HepG2 (cell line): Measurements from ENCODE around the gene LYRM1. TPM values are rescaled to one million over a fixed set of nuclear protein-coding genes. Genes with fewer than 3 reads are reported as not detected.

Experiments used
- FOXC1 ChIP-seq: sonication (generic); formaldehyde crosslinking; IDR thresholded peaks from 2 replicates; pipeline ENCODE4 v1.8.0; 2022; ENCODE audit warnings: mild to moderate bottlenecking, missing genetic modification reagents, borderline replicate concordance
- GATA4 ChIP-seq: sonication (generic); IDR thresholded peaks from 2 replicates; pipeline ENCODE4 v1.6.1; 2016; ENCODE audit warnings: antibody characterized with exemption, low read depth, borderline replicate concordance
- GTF3A ChIP-seq: sonication (generic); formaldehyde crosslinking; conservative IDR thresholded peaks from 2 replicates; pipeline ENCODE4 v1.4.0; 2020; ENCODE audit warnings: mild to moderate bottlenecking, missing genetic modification reagents
- KLF11 ChIP-seq: IDR thresholded peaks from 2 replicates; pipeline ENCODE4 v1.6.1; 2016; ENCODE audit warnings: missing compliant biosample characterization
- REST ChIP-seq, 2 experiments: IDR thresholded peaks; 2 replicates each; pipeline ENCODE4 v1.6.1; 2011 to 2012; ENCODE audit warnings: low read length in 2 of 2, borderline replicate concordance in 1 of 2, low read depth in 1 of 2, mild to moderate bottlenecking in 1 of 2, moderate library complexity in 1 of 2
- RFXANK ChIP-seq: IDR thresholded peaks from 2 replicates; pipeline ENCODE4 v1.6.1; 2016
- SALL2 ChIP-seq: sonication (generic); formaldehyde crosslinking; IDR thresholded peaks from 2 replicates; pipeline ENCODE4 v1.8.1; 2023; ENCODE audit warnings: mild to moderate bottlenecking, missing genetic modification reagents, inconsistent platforms
- SMC3 ChIP-seq: IDR thresholded peaks from 2 replicates; pipeline ENCODE4 v1.6.1; 2011; ENCODE audit warnings: low read length, improper control_type of control experiment
- SNAI1 ChIP-seq: sonication (generic); formaldehyde crosslinking; IDR thresholded peaks from 2 replicates; pipeline ENCODE4 v1.5.0; 2020; ENCODE audit warnings: mild to moderate bottlenecking, missing genetic modification reagents, borderline replicate concordance
- TEAD2 ChIP-seq: sonication (generic); formaldehyde crosslinking; IDR thresholded peaks from 2 replicates; pipeline ENCODE4 v1.9.0; 2021; ENCODE audit warnings: missing genetic modification reagents
- THAP11 ChIP-seq: IDR thresholded peaks from 2 replicates; pipeline ENCODE4 v1.6.1; 2016; ENCODE audit warnings: missing biosample characterization, missing genetic modification reagents
- TRAFD1 ChIP-seq: sonication (generic); formaldehyde crosslinking; IDR thresholded peaks from 2 replicates; pipeline ENCODE4 v1.5.1; 2020; ENCODE audit warnings: missing genetic modification reagents, mild to moderate bottlenecking, borderline replicate concordance
- WIZ ChIP-seq: sonication (generic); formaldehyde crosslinking; IDR thresholded peaks from 2 replicates; pipeline ENCODE4 v1.5.1; 2020; ENCODE audit warnings: mild to moderate bottlenecking, missing genetic modification reagents
- ZIK1 ChIP-seq: sonication (generic); formaldehyde crosslinking; IDR thresholded peaks from 2 replicates; pipeline ENCODE4 v1.5.0; 2020; ENCODE audit warnings: mild to moderate bottlenecking, low read depth, missing genetic modification reagents, borderline replicate concordance
- ZNF101 ChIP-seq: sonication (generic); formaldehyde crosslinking; IDR thresholded peaks from 2 replicates; pipeline ENCODE4 v1.4.0; 2020; ENCODE audit warnings: mild to moderate bottlenecking, low read depth, missing genetic modification reagents, borderline replicate concordance
- ZNF383 ChIP-seq: sonication (generic); formaldehyde crosslinking; IDR thresholded peaks from 2 replicates; pipeline ENCODE4 v1.4.0; 2020; ENCODE audit warnings: missing genetic modification reagents, mild to moderate bottlenecking, borderline replicate concordance
- ZNF432 ChIP-seq: sonication (generic); formaldehyde crosslinking; IDR thresholded peaks from 2 replicates; pipeline ENCODE4 v1.5.0; 2020; ENCODE audit warnings: missing genetic modification reagents, mild to moderate bottlenecking, borderline replicate concordance
- ZNF652 ChIP-seq: IDR thresholded peaks from 2 replicates; pipeline ENCODE4 v1.6.1; 2016; ENCODE audit warnings: low read depth, borderline replicate concordance
- ZNF703 ChIP-seq: sonication (generic); formaldehyde crosslinking; IDR thresholded peaks from 2 replicates; pipeline ENCODE4 v1.5.1; 2020; ENCODE audit warnings: missing genetic modification reagents, mild to moderate bottlenecking, moderate library complexity, borderline replicate concordance
- polyA plus RNA-seq, 8 experiments: library from polyadenylated mRNA; depleted of rRNA in 3 of 8; stranded (reverse) in 7 of 8; unstranded in 1 of 8; fragments of >200 nt; fragmentation: Illumina TruSeq in 4 of 8; extraction: Trizol in 4 of 8; gene quantifications; 2 replicates each; pipeline versions ENCODE4 v1.2.1 to v1.2.3, GENCODE V29; 2011 to 2016; ENCODE audit warnings: low read depth in 4 of 8, missing spikeins in 1 of 8, mixed read lengths in 1 of 8; ENCODE audit not compliant: insufficient read depth in 1 of 8
- total RNA-seq, 5 experiments: library from RNA; depleted of rRNA; stranded (reverse); fragments of >200 nt; fragmentation: Illumina TruSeq; extraction: Trizol; gene quantifications; 2 replicates each; pipeline ENCODE4 v1.2.3, GENCODE V29; 2016; ENCODE audit warnings: low read depth in 1 of 5
- TF ChIP-seq, protein P1 (sequence below): sonication (generic); formaldehyde crosslinking; conservative IDR thresholded peaks from 2 replicates; pipeline ENCODE4 v1.8.0; 2022; ENCODE audit warnings: mild to moderate bottlenecking, moderate library complexity, missing genetic modification reagents
- TF ChIP-seq, protein P2 (sequence below): sonication (generic); formaldehyde crosslinking; IDR thresholded peaks from 2 replicates; pipeline ENCODE4 v1.8.0; 2022; ENCODE audit warnings: missing genetic modification reagents, mild to moderate bottlenecking, borderline replicate concordance

LYRM1 gene
- total and polyA plus RNA-seq, 2 of the 13 experiments (the other 11 are each of a cell fraction or from before 2014, with no cell fraction given), result 59.2 to 82.6 TPM

GRCh38 chr16:20899477-20900298, 883 bp upstream of the LYRM1 start (continued):
- TF ChIP-seq REST (IDR thresholded peaks at IDR 0.05; ENCODE audit: borderline replicate concordance in 1 of 2, low read depth in 1 of 2, low read length in 2 of 2) (peak in 1 of 2 experiments; percentile 31; a peak in 1 of 4 replicates), ZIK1 (CRISPR knock-in tag) (peak; percentile 65; the same call in 1 of the 2 replicates), GATA4 (no peak), KLF11 (CRISPR knock-in tag) (peak; percentile 54; the same call in 1 of the 2 replicates), RFXANK (no peak), TRAFD1 (no peak), SNAI1 (CRISPR knock-in tag) (no peak), FOXC1 (CRISPR knock-in tag) (no peak), ZNF703 (CRISPR knock-in tag) (no peak), THAP11 (peak; percentile 68), GTF3A (CRISPR knock-in tag) (no peak; the same call in 1 of the 2 replicates), TEAD2 (CRISPR knock-in tag) (no peak), SALL2 (CRISPR knock-in tag) (no peak; the same call in 1 of the 2 replicates), SMC3 (no peak), WIZ (CRISPR knock-in tag) (no peak), ZNF101 (0 out of 2 replicates have a peak, but pooled peaks have one; percentile 18), ZNF652 (peak; percentile 15; the same call in 1 of the 2 replicates), ZNF432 (CRISPR knock-in tag) (no peak), ZNF383 (no peak)
- TF ChIP-seq, protein P1, sequence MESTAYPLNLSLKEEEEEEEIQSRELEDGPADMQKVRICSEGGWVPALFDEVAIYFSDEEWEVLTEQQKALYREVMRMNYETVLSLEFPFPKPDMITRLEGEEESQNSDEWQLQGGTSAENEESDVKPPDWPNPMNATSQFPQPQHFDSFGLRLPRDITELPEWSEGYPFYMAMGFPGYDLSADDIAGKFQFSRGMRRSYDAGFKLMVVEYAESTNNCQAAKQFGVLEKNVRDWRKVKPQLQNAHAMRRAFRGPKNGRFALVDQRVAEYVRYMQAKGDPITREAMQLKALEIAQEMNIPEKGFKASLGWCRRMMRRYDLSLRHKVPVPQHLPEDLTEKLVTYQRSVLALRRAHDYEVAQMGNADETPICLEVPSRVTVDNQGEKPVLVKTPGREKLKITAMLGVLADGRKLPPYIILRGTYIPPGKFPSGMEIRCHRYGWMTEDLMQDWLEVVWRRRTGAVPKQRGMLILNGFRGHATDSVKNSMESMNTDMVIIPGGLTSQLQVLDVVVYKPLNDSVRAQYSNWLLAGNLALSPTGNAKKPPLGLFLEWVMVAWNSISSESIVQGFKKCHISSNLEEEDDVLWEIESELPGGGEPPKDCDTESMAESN, result no peak; the same call in 1 of the 2 replicates
- TF ChIP-seq, protein P2, sequence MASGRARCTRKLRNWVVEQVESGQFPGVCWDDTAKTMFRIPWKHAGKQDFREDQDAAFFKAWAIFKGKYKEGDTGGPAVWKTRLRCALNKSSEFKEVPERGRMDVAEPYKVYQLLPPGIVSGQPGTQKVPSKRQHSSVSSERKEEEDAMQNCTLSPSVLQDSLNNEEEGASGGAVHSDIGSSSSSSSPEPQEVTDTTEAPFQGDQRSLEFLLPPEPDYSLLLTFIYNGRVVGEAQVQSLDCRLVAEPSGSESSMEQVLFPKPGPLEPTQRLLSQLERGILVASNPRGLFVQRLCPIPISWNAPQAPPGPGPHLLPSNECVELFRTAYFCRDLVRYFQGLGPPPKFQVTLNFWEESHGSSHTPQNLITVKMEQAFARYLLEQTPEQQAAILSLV (CRISPR knock-in tag), result 0 out of 2 replicates have a peak, but pooled peaks have one; percentile 36
